ENCODE data around the gene C1QL2. TPM values are rescaled to one million over a fixed set of nuclear protein-coding genes. Genes with fewer than 3 reads are reported as not detected.

The C1QL2 gene
- total RNA-seq, 1 experiment from 2014 or later, result not detected

GRCh38 chr2:119179202-119179601, 20.7 kb upstream of the C1QL2 start:
- intact Hi-C loops (cut with micrococcal nuclease), result no loop called here

GRCh38 chr2:119178776-119179175, 20.2 kb upstream of the C1QL2 start:
- RAD21 ChIA-PET (ENCODE audit: low non-redundant PET in 1 of 2, low total read pairs in 2 of 2, uncharacterized antibody in 2 of 2, unreplicated experiment in 2 of 2), result no interaction called here

More at GRCh38 chr2:119179202-119179601, 20.7 kb upstream of the C1QL2 start:
- DNase-seq (ENCODE audit: low read depth, low spot score) (no peak), ATAC-seq (no peak)
- H3K9me2 ChIP-seq (ENCODE audit: insufficient read depth), result no peaks in the 10 kb centered on the region
- no peaks in the 10 kb centered on the region for H3K9me3 ChIP-seq (ENCODE audit: control insufficient read depth in 1 of 2, insufficient read depth in 1 of 2, low read depth in 1 of 2, low read length in 2 of 2)
- no peak overlapping the region for H3K4me3 ChIP-seq (replicated peaks in 1 of 2; ENCODE audit: low read depth in 1 of 2, low read length in 2 of 2)
- no peak overlapping the region for H2AFZ ChIP-seq (ENCODE audit: low read depth, low read length, poor library complexity, severe bottlenecking)
- CTCF ChIA-PET, result no interaction called here
- peaks cover 5 to 7% of the 10 kb centered on the region in 2 experiments; a peak in 2 of 4 replicates for H3K4me1 ChIP-seq (ENCODE audit: control insufficient read depth in 1 of 2, insufficient read depth in 2 of 2, low read length in 2 of 2)
- POLR2A ChIA-PET, result no interaction called here
- H3K4me2 ChIP-seq (ENCODE audit: low read length), result no peak overlapping the region
- TF ChIP-seq SIN3A (IDR thresholded peaks at IDR 0.05; ENCODE audit: low read depth) (no peak), SRF (IDR thresholded peaks at IDR 0.05; ENCODE audit: low read depth) (no peak), FOSL1 (IDR thresholded peaks at IDR 0.05; ENCODE audit: low read depth) (no peak), ATF3 (IDR thresholded peaks at IDR 0.05) (no peak), EGR1 (IDR thresholded peaks at IDR 0.05; ENCODE audit: low read depth) (no peak), ELF1 (IDR thresholded peaks at IDR 0.05; ENCODE audit: borderline replicate concordance, low read depth) (no peak), JUND (IDR thresholded peaks at IDR 0.05) (no peak), SP1 (IDR thresholded peaks at IDR 0.05; ENCODE audit: low read depth) (no peak), YY1 (IDR thresholded peaks at IDR 0.05; ENCODE audit: extremely low read depth, insufficient replicate concordance, low read depth, low read length) (no peak), RAD21 (IDR thresholded peaks at IDR 0.05; ENCODE audit: low read depth) (no peak)
- no peaks in the 10 kb centered on the region for H3K79me2 ChIP-seq (ENCODE audit: insufficient read depth, low read length)
- H3K36me3 ChIP-seq (ENCODE audit: control insufficient read depth in 1 of 2, insufficient read depth in 2 of 2, low read length in 2 of 2), result no peaks in the 10 kb centered on the region
- BruUV-seq (replicated peaks), result no TSS peak
- H4K20me1 ChIP-seq (ENCODE audit: insufficient read depth), result no peaks in the 10 kb centered on the region
- no peak overlapping the region for H3K9ac ChIP-seq (ENCODE audit: low read length)
- H3K27ac ChIP-seq (ENCODE audit: low read depth, low read length), result no peak overlapping the region
- H3K27me3 ChIP-seq (ENCODE audit: insufficient read depth, low read length), result no peaks in the 10 kb centered on the region
- RAD21 ChIA-PET (ENCODE audit: low non-redundant PET in 1 of 2, low total read pairs in 2 of 2, uncharacterized antibody in 2 of 2, unreplicated experiment in 2 of 2), result no interaction called here

More at GRCh38 chr2:119178776-119179175, 20.2 kb upstream of the C1QL2 start:
- ATAC-seq, result no peak
- Histone ChIP-seq H3K4me2 (ENCODE audit: low read length) (no peak overlapping the region), H3K4me1 (ENCODE audit: control insufficient read depth in 1 of 2, insufficient read depth in 2 of 2, low read length in 2 of 2) (peaks cover 5 to 7% of the 10 kb centered on the region in 2 experiments; a peak in 2 of 4 replicates), H2AFZ (ENCODE audit: low read depth, low read length, poor library complexity, severe bottlenecking) (no peak overlapping the region), H4K20me1 (ENCODE audit: insufficient read depth) (no peaks in the 10 kb centered on the region), H3K9ac (ENCODE audit: low read length) (no peak overlapping the region), H3K9me3 (ENCODE audit: control insufficient read depth in 1 of 2, insufficient read depth in 1 of 2, low read depth in 1 of 2, low read length in 2 of 2) (no peaks in the 10 kb centered on the region), H3K9me2 (ENCODE audit: insufficient read depth) (no peaks in the 10 kb centered on the region), H3K79me2 (ENCODE audit: insufficient read depth, low read length) (no peaks in the 10 kb centered on the region), H3K27me3 (ENCODE audit: insufficient read depth, low read length) (no peaks in the 10 kb centered on the region), H3K27ac (ENCODE audit: low read depth, low read length) (no peak overlapping the region), H3K36me3 (ENCODE audit: control insufficient read depth in 1 of 2, insufficient read depth in 2 of 2, low read length in 2 of 2) (no peaks in the 10 kb centered on the region), H3K4me3 (replicated peaks in 1 of 2; ENCODE audit: low read depth in 1 of 2, low read length in 2 of 2) (no peak overlapping the region)
- BruUV-seq (replicated peaks), result no TSS peak
- POLR2A ChIA-PET, result no interaction called here
- no peak for TF ChIP-seq SP1 (IDR thresholded peaks at IDR 0.05; ENCODE audit: low read depth)
- no peak for TF ChIP-seq YY1 (IDR thresholded peaks at IDR 0.05; ENCODE audit: extremely low read depth, insufficient replicate concordance, low read depth, low read length)
- TF ChIP-seq REST (IDR thresholded peaks at IDR 0.05; ENCODE audit: low read depth), result no peak
- TF ChIP-seq ZNF274 (IDR thresholded peaks at IDR 0.05; ENCODE audit: low read depth, low read length), result no peak
- no peak for TF ChIP-seq EZH2phosphoT487 (IDR thresholded peaks at IDR 0.05; ENCODE audit: borderline replicate concordance)
- no peak for TF ChIP-seq CEBPB (IDR thresholded peaks at IDR 0.05; ENCODE audit: low read depth)
- no peak for TF ChIP-seq EZH2 (IDR thresholded peaks at IDR 0.05)
- no peak for TF ChIP-seq MAX (IDR thresholded peaks at IDR 0.05)
- CTCF ChIA-PET, result no interaction called here
- intact Hi-C loops (cut with micrococcal nuclease), result no loop called here
- DNase-seq (ENCODE audit: low read depth, low spot score), result no peak
